GM23338 (cell line): ENCODE data around the gene PTPRN2. TPM values are rescaled to one million over a fixed set of nuclear protein-coding genes. Genes with fewer than 3 reads are reported as not detected.

Source experiments
- ATAC-seq: fragments of 200-7000 bp; cut with Tn5 transposase; 3 replicates; pipeline ENCODE4 v1.9.1; 2020
- DNase-seq: peaks from one replicate; pipeline ENCODE4 v3.0.0-alpha.2; 2015; ENCODE audit warnings: low spot score
- H2AFZ ChIP-seq: fragments of 200-600 bp; sonication (generic); 2 replicates; pipeline ENCODE4 v1.8.0; 2016; ENCODE audit warnings: antibody characterized with exemption, mild to moderate bottlenecking, moderate library complexity
- H3F3A ChIP-seq: fragments of 200-600 bp; sonication (generic); replicated peaks from 2 replicates; pipeline ENCODE4 v1.8.0; 2017; ENCODE audit warnings: antibody characterized with exemption, mixed run types, low read depth
- H3K27ac ChIP-seq: fragments of 200-600 bp; sonication (generic); 2 replicates; pipeline ENCODE4 v1.6.1; 2016; ENCODE audit warnings: low read depth
- H3K27me3 ChIP-seq: fragments of 200-600 bp; sonication (generic); 2 replicates; pipeline ENCODE4 v1.8.0; 2016; ENCODE audit warnings: mild to moderate bottlenecking, mixed run types, moderate library complexity; ENCODE audit not compliant: insufficient read depth
- H3K36me3 ChIP-seq: fragments of 200-600 bp; sonication (generic); 2 replicates; pipeline ENCODE4 v1.8.0; 2016; ENCODE audit warnings: mild to moderate bottlenecking; ENCODE audit not compliant: insufficient read depth
- H3K4me1 ChIP-seq: fragments of 200-600 bp; sonication (generic); 2 replicates; pipeline ENCODE4 v1.8.0; 2016; ENCODE audit warnings: mild to moderate bottlenecking, moderate library complexity; ENCODE audit not compliant: insufficient read depth
- H3K4me2 ChIP-seq: fragments of 200-600 bp; sonication (generic); 2 replicates; pipeline ENCODE4 v1.7.1; 2017; ENCODE audit warnings: mixed run types
- H3K4me3 ChIP-seq: fragments of 200-600 bp; sonication (generic); 2 replicates; pipeline ENCODE4 v1.6.1; 2016; ENCODE audit warnings: mixed run types
- H3K79me2 ChIP-seq: fragments of 200-600 bp; sonication (generic); replicated peaks from 2 replicates; pipeline ENCODE4 v1.8.0; 2017; ENCODE audit warnings: mild to moderate bottlenecking; ENCODE audit not compliant: insufficient read depth
- H3K9me2 ChIP-seq: fragments of 200-600 bp; sonication (generic); 2 replicates; pipeline ENCODE4 v1.8.0; 2017; ENCODE audit not compliant: insufficient read depth
- H4K20me1 ChIP-seq: fragments of 200-600 bp; sonication (generic); replicated peaks from 2 replicates; pipeline ENCODE4 v1.8.0; 2017; ENCODE audit warnings: mild to moderate bottlenecking; ENCODE audit not compliant: insufficient read depth
- H3K27ac Mint-ChIP-seq: 2 replicates; pipeline ENCODE4 v1.8.0; 2020; ENCODE audit warnings: inconsistent platforms, mild to moderate bottlenecking, moderate library complexity, mixed read lengths
- H3K27me3 Mint-ChIP-seq: 3 replicates; pipeline ENCODE4 v1.8.0; 2022; ENCODE audit warnings: low read depth, mild to moderate bottlenecking, moderate library complexity, mixed read lengths, inconsistent platforms; ENCODE audit not compliant: insufficient read depth, poor library complexity
- H3K36me3 Mint-ChIP-seq: 3 replicates; pipeline ENCODE4 v1.8.0; 2021; ENCODE audit warnings: low read depth, mild to moderate bottlenecking, inconsistent platforms, moderate library complexity, mixed read lengths
- H3K4me1 Mint-ChIP-seq: 3 replicates; pipeline ENCODE4 v1.8.0; 2020; ENCODE audit warnings: mild to moderate bottlenecking, inconsistent platforms, mixed read lengths
- H3K4me3 Mint-ChIP-seq: 3 replicates; pipeline ENCODE4 v1.8.0; 2021; ENCODE audit warnings: moderate library complexity, mild to moderate bottlenecking, inconsistent platforms, mixed read lengths
- H3K9me3 Mint-ChIP-seq: 3 replicates; pipeline ENCODE4 v1.8.0; 2020; ENCODE audit warnings: moderate library complexity, mild to moderate bottlenecking, inconsistent platforms, mixed read lengths
- CREB1 ChIP-seq: fragments of 250-450 bp; sonication (Bioruptor Pico); IDR thresholded peaks from 2 replicates; pipeline ENCODE4 v1.5.0; 2020; ENCODE audit warnings: low read depth, mild to moderate bottlenecking, moderate library complexity
- EZH2phosphoT487 ChIP-seq: fragments of 200-600 bp; sonication (generic); IDR thresholded peaks from one replicate; pipeline ENCODE4 v1.8.1; 2018; ENCODE audit warnings: antibody characterized with exemption; ENCODE audit not compliant: unreplicated experiment
- JUNB ChIP-seq: IDR thresholded peaks from one replicate; pipeline ENCODE4 v1.6.1; 2016; ENCODE audit warnings: antibody characterized with exemption; ENCODE audit not compliant: unreplicated experiment
- ZNF331 ChIP-seq: fragments of 250-450 bp; sonication (Bioruptor Pico); IDR thresholded peaks from 2 replicates; pipeline ENCODE4 v1.5.0; 2020; ENCODE audit warnings: low read depth, mild to moderate bottlenecking, moderate library complexity
- polyA plus RNA-seq: library from polyadenylated mRNA; unstranded; fragments of >200 nt; fragmentation: Nextera tagmentation; extraction: Ambion mirVana; gene quantifications from 2 replicates; pipeline ENCODE4 v1.2.1, GENCODE V29; 2016
- total RNA-seq: library from RNA; depleted of rRNA; stranded (reverse); fragments of >200 nt; shearing (Covaris generic); gene quantifications from 2 replicates; pipeline ENCODE4 v1.2.3, GENCODE V29; 2014
- TF ChIP-seq, protein P1 (sequence below): fragments of 250-450 bp; sonication (Bioruptor Pico); IDR thresholded peaks from 2 replicates; pipeline ENCODE4 v1.5.0; 2020; ENCODE audit warnings: mild to moderate bottlenecking, moderate library complexity

The PTPRN2 gene
- total and polyA plus RNA-seq, 2 experiments from 2014 or later, result 0.87 to 4.0 TPM

DNA sequence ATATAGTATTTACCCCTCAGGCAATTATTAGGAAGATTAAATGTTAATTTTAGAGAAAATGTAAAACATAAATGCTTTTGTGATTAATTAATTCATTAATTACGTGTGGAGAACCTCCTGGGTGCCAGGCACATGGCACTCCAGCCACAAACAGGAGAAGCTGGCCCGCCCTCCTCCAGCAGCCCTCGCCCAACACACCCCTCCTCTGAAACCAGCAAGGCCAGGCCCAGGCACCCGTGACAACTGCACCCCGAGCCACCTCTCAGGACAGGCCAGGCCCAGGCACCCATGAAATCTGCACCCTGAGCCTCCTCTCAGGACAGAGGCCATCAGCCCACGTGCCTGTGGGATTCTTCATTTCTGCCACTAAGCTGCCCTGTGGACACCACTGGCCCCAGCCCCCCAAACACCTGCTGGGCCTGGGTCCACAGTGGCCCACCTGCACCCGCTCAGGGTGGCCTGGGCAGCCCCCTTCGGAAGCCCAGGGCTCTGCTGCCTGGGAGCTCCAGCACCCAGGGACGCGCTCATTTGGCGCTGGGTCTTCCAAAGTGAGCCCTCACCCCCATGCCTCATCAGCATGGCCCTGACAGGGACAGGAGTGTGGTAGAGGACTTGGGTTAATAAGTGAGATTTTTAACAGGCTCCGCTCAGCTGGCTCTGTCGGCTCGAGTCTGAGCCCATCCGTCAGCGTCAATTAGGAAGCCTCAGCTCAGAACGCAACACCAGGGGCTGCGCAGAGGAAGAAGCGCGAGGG lies 768.7 kb downstream of the PTPRN2 start (continued):
- TF ChIP-seq, protein P1, sequence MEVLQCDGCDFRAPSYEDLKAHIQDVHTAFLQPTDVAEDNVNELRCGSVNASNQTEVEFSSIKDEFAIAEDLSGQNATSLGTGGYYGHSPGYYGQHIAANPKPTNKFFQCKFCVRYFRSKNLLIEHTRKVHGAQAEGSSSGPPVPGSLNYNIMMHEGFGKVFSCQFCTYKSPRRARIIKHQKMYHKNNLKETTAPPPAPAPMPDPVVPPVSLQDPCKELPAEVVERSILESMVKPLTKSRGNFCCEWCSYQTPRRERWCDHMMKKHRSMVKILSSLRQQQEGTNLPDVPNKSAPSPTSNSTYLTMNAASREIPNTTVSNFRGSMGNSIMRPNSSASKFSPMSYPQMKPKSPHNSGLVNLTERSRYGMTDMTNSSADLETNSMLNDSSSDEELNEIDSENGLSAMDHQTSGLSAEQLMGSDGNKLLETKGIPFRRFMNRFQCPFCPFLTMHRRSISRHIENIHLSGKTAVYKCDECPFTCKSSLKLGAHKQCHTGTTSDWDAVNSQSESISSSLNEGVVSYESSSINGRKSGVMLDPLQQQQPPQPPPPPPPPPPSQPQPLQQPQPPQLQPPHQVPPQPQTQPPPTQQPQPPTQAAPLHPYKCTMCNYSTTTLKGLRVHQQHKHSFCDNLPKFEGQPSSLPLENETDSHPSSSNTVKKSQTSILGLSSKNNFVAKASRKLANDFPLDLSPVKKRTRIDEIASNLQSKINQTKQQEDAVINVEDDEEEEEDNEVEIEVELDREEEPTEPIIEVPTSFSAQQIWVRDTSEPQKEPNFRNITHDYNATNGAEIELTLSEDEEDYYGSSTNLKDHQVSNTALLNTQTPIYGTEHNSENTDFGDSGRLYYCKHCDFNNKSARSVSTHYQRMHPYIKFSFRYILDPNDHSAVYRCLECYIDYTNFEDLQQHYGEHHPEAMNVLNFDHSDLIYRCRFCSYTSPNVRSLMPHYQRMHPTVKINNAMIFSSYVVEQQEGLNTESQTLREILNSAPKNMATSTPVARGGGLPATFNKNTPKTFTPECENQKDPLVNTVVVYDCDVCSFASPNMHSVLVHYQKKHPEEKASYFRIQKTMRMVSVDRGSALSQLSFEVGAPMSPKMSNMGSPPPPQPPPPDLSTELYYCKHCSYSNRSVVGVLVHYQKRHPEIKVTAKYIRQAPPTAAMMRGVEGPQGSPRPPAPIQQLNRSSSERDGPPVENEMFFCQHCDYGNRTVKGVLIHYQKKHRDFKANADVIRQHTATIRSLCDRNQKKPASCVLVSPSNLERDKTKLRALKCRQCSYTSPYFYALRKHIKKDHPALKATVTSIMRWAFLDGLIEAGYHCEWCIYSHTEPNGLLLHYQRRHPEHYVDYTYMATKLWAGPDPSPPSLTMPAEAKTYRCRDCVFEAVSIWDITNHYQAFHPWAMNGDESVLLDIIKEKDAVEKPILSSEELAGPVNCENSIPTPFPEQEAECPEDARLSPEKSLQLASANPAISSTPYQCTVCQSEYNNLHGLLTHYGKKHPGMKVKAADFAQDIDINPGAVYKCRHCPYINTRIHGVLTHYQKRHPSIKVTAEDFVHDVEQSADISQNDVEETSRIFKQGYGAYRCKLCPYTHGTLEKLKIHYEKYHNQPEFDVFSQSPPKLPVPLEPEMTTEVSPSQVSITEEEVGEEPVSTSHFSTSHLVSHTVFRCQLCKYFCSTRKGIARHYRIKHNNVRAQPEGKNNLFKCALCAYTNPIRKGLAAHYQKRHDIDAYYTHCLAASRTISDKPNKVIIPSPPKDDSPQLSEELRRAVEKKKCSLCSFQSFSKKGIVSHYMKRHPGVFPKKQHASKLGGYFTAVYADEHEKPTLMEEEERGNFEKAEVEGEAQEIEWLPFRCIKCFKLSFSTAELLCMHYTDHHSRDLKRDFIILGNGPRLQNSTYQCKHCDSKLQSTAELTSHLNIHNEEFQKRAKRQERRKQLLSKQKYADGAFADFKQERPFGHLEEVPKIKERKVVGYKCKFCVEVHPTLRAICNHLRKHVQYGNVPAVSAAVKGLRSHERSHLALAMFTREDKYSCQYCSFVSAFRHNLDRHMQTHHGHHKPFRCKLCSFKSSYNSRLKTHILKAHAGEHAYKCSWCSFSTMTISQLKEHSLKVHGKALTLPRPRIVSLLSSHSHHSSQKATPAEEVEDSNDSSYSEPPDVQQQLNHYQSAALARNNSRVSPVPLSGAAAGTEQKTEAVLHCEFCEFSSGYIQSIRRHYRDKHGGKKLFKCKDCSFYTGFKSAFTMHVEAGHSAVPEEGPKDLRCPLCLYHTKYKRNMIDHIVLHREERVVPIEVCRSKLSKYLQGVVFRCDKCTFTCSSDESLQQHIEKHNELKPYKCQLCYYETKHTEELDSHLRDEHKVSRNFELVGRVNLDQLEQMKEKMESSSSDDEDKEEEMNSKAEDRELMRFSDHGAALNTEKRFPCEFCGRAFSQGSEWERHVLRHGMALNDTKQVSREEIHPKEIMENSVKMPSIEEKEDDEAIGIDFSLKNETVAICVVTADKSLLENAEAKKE (CRISPR knock-in tag), result no peak
- no peak for TF ChIP-seq EZH2phosphoT487
- TF ChIP-seq CREB1 (CRISPR knock-in tag), result no peak
- no peak for TF ChIP-seq JUNB
- no peak for TF ChIP-seq ZNF331 (CRISPR knock-in tag)

DNA sequence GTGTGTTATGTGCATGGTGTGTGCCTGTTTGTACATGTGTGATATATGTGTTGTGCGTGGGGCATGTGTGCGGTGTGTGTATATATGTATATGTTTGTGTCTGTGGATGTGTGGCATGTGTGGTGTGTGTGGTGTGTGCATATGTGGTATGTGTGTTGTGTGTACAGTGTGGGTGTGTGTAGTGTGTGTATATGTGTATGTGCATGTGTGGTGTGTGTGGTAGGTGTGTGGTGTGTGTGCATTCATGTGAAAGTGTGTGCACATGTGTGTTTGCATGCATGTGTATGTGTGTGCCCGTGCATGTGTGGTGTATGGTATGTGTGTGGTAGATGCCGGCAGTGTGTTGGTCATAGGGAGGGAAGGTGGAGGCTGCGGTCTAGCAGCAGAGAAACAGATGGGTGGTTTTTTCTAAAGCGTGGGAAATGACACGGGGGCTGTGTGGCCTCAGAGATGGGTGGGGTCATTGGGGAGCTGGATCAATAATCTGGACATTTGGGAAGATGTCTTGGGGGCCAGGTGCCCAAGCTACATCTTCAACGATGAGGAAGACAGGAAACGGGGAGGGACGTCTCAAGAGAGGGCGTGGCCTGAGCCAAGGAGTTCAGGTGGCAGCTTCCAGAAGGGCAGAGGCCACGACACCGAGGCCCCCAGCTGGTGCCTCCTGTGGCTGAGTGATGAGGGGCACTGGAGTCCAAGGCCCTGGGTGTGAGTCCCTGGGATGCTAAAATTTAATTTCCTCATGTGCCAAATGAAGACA lies 769.5 kb downstream of the PTPRN2 start:
- Mint-ChIP-seq H3K27ac (no peak overlapping the region), H3K4me1 (no peaks in the 10 kb centered on the region), H3K27me3 (peaks cover 5% of the 10 kb centered on the region), H3K4me3 (no peak overlapping the region), H3K36me3 (peaks cover 19% of the 10 kb centered on the region), H3K9me3 (peaks cover 59% of the 10 kb centered on the region)
- Histone ChIP-seq H3K4me2 (no peak overlapping the region), H3K9me2 (no peaks in the 10 kb centered on the region), H3K4me3 (no peak overlapping the region), H3K79me2 (no peaks in the 10 kb centered on the region), H3K4me1 (no peaks in the 10 kb centered on the region), H3K27ac (no peak overlapping the region), H3K27me3 (no peaks in the 10 kb centered on the region), H3K36me3 (no peaks in the 10 kb centered on the region), H4K20me1 (no peaks in the 10 kb centered on the region), H2AFZ (no peak overlapping the region), H3F3A (no peaks in the 10 kb centered on the region)
- TF ChIP-seq ZNF331 (CRISPR knock-in tag), result no peak
- no peak for ATAC-seq
- no peak for DNase-seq
